ENCODE results near the gene OR2Y1.

DNA sequence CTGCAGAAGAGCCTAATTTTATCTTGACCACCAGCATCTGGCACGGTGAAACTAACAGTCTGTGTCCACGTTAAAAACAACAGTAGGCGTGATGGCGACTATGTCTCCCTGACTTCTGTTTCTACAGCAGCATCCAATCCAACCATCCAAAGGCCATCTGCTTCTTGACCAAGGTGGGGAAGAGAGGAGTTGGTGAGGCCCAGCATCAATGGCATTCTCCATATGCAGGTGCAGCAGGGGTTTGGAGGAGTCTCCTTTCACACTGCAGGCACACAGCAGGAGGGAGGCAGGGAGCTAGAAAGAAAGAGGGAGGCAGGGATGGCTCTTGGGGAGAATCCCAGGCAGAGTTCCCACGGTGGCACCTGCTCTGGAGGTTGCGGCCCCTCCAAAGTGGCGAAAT is 35.8 kb upstream of the OR2Y1 start:
- TF ChIP-seq CTCF (IDR thresholded peaks at IDR 0.05) (no peak), POLR2A (IDR thresholded peaks at IDR 0.05) (no peak), EP300 (IDR thresholded peaks at IDR 0.05) (no peak)
